ENCODE measurements around the gene ACTRT3. TPM values are rescaled to one million over a fixed set of nuclear protein-coding genes. Genes with fewer than 3 reads are reported as not detected.
"Not testable (repeated sequence)": the region's sequence is repeated elsewhere in the genome, so short reads cannot be mapped to it uniquely, and the experiment has no call there.

ACTRT3 gene
- total and polyA plus RNA-seq, 2 donors (not counting 1 experiment from before 2014, with no cell fraction given), result 1.8 to 6.1 TPM

- DNase-seq (ENCODE audit: low read depth in 2 of 2), result no peak
- H3K27ac ChIP-seq (ENCODE audit: insufficient read depth, low read length), result no peak overlapping the region
- no peak overlapping the region for H2AFZ ChIP-seq (ENCODE audit: low read length)
- H3K36me3 ChIP-seq (ENCODE audit: control insufficient read depth, insufficient read depth, low read length), result no peaks in the 10 kb centered on the region
- no peak overlapping the region for H3K9ac ChIP-seq (ENCODE audit: insufficient read depth, low read length)
- no peaks in the 10 kb centered on the region for H3K27me3 ChIP-seq (ENCODE audit: control insufficient read depth, insufficient read depth, low read length)
- no peaks in the 10 kb centered on the region for H3K4me1 ChIP-seq (ENCODE audit: control insufficient read depth, extremely low read depth, insufficient read depth, low read length)
- H3K9me3 ChIP-seq (ENCODE audit: control insufficient read depth, insufficient read depth, low read depth, low read length), result no peaks in the 10 kb centered on the region
- no peaks in the 10 kb centered on the region for H3K79me2 ChIP-seq (ENCODE audit: control insufficient read depth, insufficient read depth, low read length)
- TF ChIP-seq, protein P1, sequence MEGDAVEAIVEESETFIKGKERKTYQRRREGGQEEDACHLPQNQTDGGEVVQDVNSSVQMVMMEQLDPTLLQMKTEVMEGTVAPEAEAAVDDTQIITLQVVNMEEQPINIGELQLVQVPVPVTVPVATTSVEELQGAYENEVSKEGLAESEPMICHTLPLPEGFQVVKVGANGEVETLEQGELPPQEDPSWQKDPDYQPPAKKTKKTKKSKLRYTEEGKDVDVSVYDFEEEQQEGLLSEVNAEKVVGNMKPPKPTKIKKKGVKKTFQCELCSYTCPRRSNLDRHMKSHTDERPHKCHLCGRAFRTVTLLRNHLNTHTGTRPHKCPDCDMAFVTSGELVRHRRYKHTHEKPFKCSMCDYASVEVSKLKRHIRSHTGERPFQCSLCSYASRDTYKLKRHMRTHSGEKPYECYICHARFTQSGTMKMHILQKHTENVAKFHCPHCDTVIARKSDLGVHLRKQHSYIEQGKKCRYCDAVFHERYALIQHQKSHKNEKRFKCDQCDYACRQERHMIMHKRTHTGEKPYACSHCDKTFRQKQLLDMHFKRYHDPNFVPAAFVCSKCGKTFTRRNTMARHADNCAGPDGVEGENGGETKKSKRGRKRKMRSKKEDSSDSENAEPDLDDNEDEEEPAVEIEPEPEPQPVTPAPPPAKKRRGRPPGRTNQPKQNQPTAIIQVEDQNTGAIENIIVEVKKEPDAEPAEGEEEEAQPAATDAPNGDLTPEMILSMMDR (conservative IDR thresholded peaks at IDR 0.05 in 1 of 2, IDR thresholded peaks at IDR 0.05 in 1 of 2; ENCODE audit: low read depth in 1 of 2, low read length in 2 of 2), result no peak
- no peak for TF ChIP-seq EZH2 (IDR thresholded peaks at IDR 0.05; ENCODE audit: low read length, missing control alignments)
- H4K20me1 ChIP-seq (ENCODE audit: control insufficient read depth, extremely low read depth, insufficient read depth, low read length), result no peaks in the 10 kb centered on the region
- no peak overlapping the region for H3K4me3 ChIP-seq (replicated peaks in 1 of 4; ENCODE audit: control extremely low read depth in 1 of 4, insufficient read depth in 1 of 4, low read depth in 3 of 4, low read length in 4 of 4)
- no peak overlapping the region for H3K4me2 ChIP-seq (ENCODE audit: extremely low read depth, insufficient read depth, low read length)
Observed at GRCh38 chr3:169722724-169723123, 46.6 kb downstream of the ACTRT3 start.

GRCh38 chr3:169718415-169718814 is 50.9 kb downstream of the ACTRT3 start:
- H3K27me3 ChIP-seq (ENCODE audit: control insufficient read depth, insufficient read depth, low read length); H3K4me1 ChIP-seq (ENCODE audit: control insufficient read depth, extremely low read depth, insufficient read depth, low read length); H3K9me3 ChIP-seq (ENCODE audit: control insufficient read depth, insufficient read depth, low read depth, low read length); DNase-seq (ENCODE audit: low read depth in 2 of 2); H4K20me1 ChIP-seq (ENCODE audit: control insufficient read depth, extremely low read depth, insufficient read depth, low read length); H3K9ac ChIP-seq (ENCODE audit: insufficient read depth, low read length); H3K4me2 ChIP-seq (ENCODE audit: extremely low read depth, insufficient read depth, low read length); H3K36me3 ChIP-seq (ENCODE audit: control insufficient read depth, insufficient read depth, low read length); H3K79me2 ChIP-seq (ENCODE audit: control insufficient read depth, insufficient read depth, low read length); H2AFZ ChIP-seq (ENCODE audit: low read length); H3K4me3 ChIP-seq (replicated peaks in 1 of 4; ENCODE audit: control extremely low read depth in 1 of 4, insufficient read depth in 1 of 4, low read depth in 3 of 4, low read length in 4 of 4); H3K27ac ChIP-seq (ENCODE audit: insufficient read depth, low read length): not testable (repeated sequence)

Other genes starting within 250 kb of the ACTRT3 start
- 18.0 and 46.1 TPM in 2 replicates for gene MECOM, start 105.8 kb downstream of the ACTRT3 start, total RNA-seq
- gene MECOM, start 105.8 kb downstream of the ACTRT3 start, polyA plus RNA-seq, result 6.2 and 17.4 TPM in 2 replicates
- gene TERC, start 4.5 kb downstream of the ACTRT3 start, total RNA-seq, result 210 and 457 TPM in 2 replicates
- 0.25 and 0.39 TPM in 2 replicates for gene TERC, start 4.5 kb downstream of the ACTRT3 start, polyA plus RNA-seq
- gene MYNN, start 3.8 kb upstream of the ACTRT3 start, total RNA-seq, result 32.7 and 33.6 TPM in 2 replicates
- gene MYNN, start 3.8 kb upstream of the ACTRT3 start, polyA plus RNA-seq, result 15.3 and 20.0 TPM in 2 replicates
- under 0.01 TPM in 1 of 2 replicates, not detected in the other for gene LRRIQ4, start 43.3 kb upstream of the ACTRT3 start, total RNA-seq
- gene LRRIQ4, start 43.3 kb upstream of the ACTRT3 start, polyA plus RNA-seq, result 0.05 TPM in 1 of 2 replicates, not detected in the other
- gene LRRC34, start 43.3 kb upstream of the ACTRT3 start, total RNA-seq, result 1.8 and 2.0 TPM in 2 replicates
- gene LRRC34, start 43.3 kb upstream of the ACTRT3 start, polyA plus RNA-seq, result 2.3 and 2.7 TPM in 2 replicates
- not detected in 2 replicates for gene LRRC31, start 100.4 kb upstream of the ACTRT3 start, total RNA-seq
- not detected in 2 replicates for gene LRRC31, start 100.4 kb upstream of the ACTRT3 start, polyA plus RNA-seq
- not detected in 2 replicates for gene SAMD7, start 142.0 kb upstream of the ACTRT3 start, total RNA-seq
- gene SAMD7, start 142.0 kb upstream of the ACTRT3 start, polyA plus RNA-seq, result not detected in 2 replicates
- 40.6 and 49.9 TPM in 2 replicates for gene SEC62, start 197.2 kb upstream of the ACTRT3 start, total RNA-seq
- 101 and 136 TPM in 2 replicates for gene SEC62, start 197.2 kb upstream of the ACTRT3 start, polyA plus RNA-seq

Measured in fibroblast of lung (primary cell).